Epithelial cell of esophagus (primary cell): ENCODE results near the gene LDB2.
A peak's percentile ranks its signal among the peaks of the same experiment; 100 is the strongest.

Experiments
- DNase-seq: peaks from one replicate; pipeline ENCODE4 v3.0.0; 2010; ENCODE audit warnings: low read depth
- H3K4me3 ChIP-seq: 2 replicates; pipeline ENCODE4 v1.5.1; 2011; ENCODE audit warnings: mild to moderate bottlenecking, low read length, control low read depth
- CTCF ChIP-seq: IDR thresholded peaks from 2 replicates; pipeline ENCODE4 v1.5.1; 2011; ENCODE audit warnings: low read depth, mild to moderate bottlenecking, low read length, control low read depth, inconsistent platforms; ENCODE audit not compliant: insufficient read depth; ENCODE audit errors: missing control alignments

LDB2 gene

GRCh38 chr4:16764622-16765021 is 133.8 kb downstream of the LDB2 start:
- TF ChIP-seq CTCF: peak; percentile 5
- DNase-seq: no peak

GRCh38 chr4:16760617-16761363 is 137.7 kb downstream of the LDB2 start:
- no peak for DNase-seq
- no peak overlapping the region for H3K4me3 ChIP-seq
- no peak for TF ChIP-seq CTCF

More at GRCh38 chr4:16764622-16765021, 133.8 kb downstream of the LDB2 start:
- no peak overlapping the region for H3K4me3 ChIP-seq

GRCh38 chr4:16759931-16760582 is 138.4 kb downstream of the LDB2 start:
- DNase-seq: no peak
- H3K4me3 ChIP-seq: no peak overlapping the region
- TF ChIP-seq CTCF: no peak

GRCh38 chr4:16758816-16759215 is 139.6 kb downstream of the LDB2 start:
- no peak for TF ChIP-seq CTCF
- DNase-seq: no peak
- H3K4me3 ChIP-seq: no peak overlapping the region

GRCh38 chr4:16758255-16758654 is 140.2 kb downstream of the LDB2 start:
- no peak for DNase-seq
- H3K4me3 ChIP-seq: no peak overlapping the region
- TF ChIP-seq CTCF: no peak

GRCh38 chr4:16757080-16757521 is 141.3 kb downstream of the LDB2 start:
- TF ChIP-seq CTCF: no peak
- DNase-seq: no peak
- H3K4me3 ChIP-seq: no peak overlapping the region
